Tibial nerve (tissue), 4 donors: Measurements from ENCODE around the gene NFS1. TPM values are rescaled to one million over a fixed set of nuclear protein-coding genes. Genes with fewer than 3 reads are reported as not detected.
"Not testable (repeated sequence)": the region's sequence is repeated elsewhere in the genome, so short reads cannot be mapped to it uniquely, and the experiment has no call there.

Source experiments
- DNase-seq, 2 donors: peaks; one replicate each; pipeline ENCODE4 v3.0.0-alpha.2; 2019; ENCODE audit warnings: low spot score in 2 of 2
- H3K27ac ChIP-seq, 4 donors: fragments of 200-600 bp; sonication (generic) in 3 of 4; one replicate each; pipeline ENCODE4 v1.5.1; 2017 to 2019; ENCODE audit warnings: mild to moderate bottlenecking in 1 of 4
- H3K27me3 ChIP-seq, 2 donors: fragments of 200-600 bp; sonication (generic) in 1 of 2; one replicate each; pipeline versions ENCODE4 v1.5.1 to v1.6.0; 2017 to 2019
- H3K36me3 ChIP-seq, 3 donors: fragments of 200-600 bp; sonication (generic); one replicate each; pipeline ENCODE4 v1.5.1; 2018 to 2019
- H3K4me1 ChIP-seq, 4 donors: fragments of 200-600 bp; sonication (generic) in 3 of 4; one replicate each; pipeline ENCODE4 v1.5.1; 2017 to 2019
- H3K4me3 ChIP-seq, 4 donors: fragments of 200-600 bp; sonication (generic) in 3 of 4; one replicate each; pipeline ENCODE4 v1.5.1; 2017 to 2019; ENCODE audit warnings: mild to moderate bottlenecking in 1 of 4, moderate library complexity in 1 of 4
- H3K9me3 ChIP-seq, 4 donors: fragments of 200-600 bp; sonication (generic) in 3 of 4; one replicate each; pipeline ENCODE4 v1.5.1; 2017 to 2019
- CTCF ChIP-seq, 5 experiments: fragments of 200-600 bp in 3 of 5; fragments of 450-650 bp in 2 of 5; sonication (generic) in 3 of 5; IDR thresholded peaks; one replicate each; pipeline ENCODE4 v1.5.1; 2016 to 2019; ENCODE audit warnings: antibody characterized with exemption in 5 of 5, mild to moderate bottlenecking in 3 of 5, moderate library complexity in 2 of 5
- EP300 ChIP-seq, 2 donors: sonication (generic); formaldehyde crosslinking; IDR thresholded peaks; one replicate each; pipeline ENCODE4 v1.6.1; 2017; ENCODE audit warnings: antibody characterized with exemption in 2 of 2, mild to moderate bottlenecking in 1 of 2
- POLR2A ChIP-seq, 2 donors: fragments of 450-650 bp; IDR thresholded peaks; one replicate each; pipeline ENCODE4 v1.6.1; 2017; ENCODE audit warnings: antibody characterized with exemption in 2 of 2, mild to moderate bottlenecking in 2 of 2, moderate library complexity in 2 of 2
- WGBS, 2 donors: methylation state at CpG; one replicate each; pipeline ENCODE4 v1.1.5; 2018; 5-methylcytosine and 5-hydroxymethylcytosine counted together
- total RNA-seq, 4 donors: library from RNA; depleted of rRNA; stranded (reverse); fragments of >200 nt; gene quantifications; one replicate each; pipeline ENCODE4 v1.1.0, GENCODE V29; 2016

NFS1 gene
- total RNA-seq, 4 donors from 2014 or later = 17.7 to 64.1 (median 34.5) TPM

GRCh38 chr20:35721219-35721618 lies 22.1 kb upstream of the NFS1 start:
- Histone ChIP-seq H3K27ac (no peak overlapping the region), H3K4me1 (peaks cover 0 to 24% (median 0%) of the 10 kb centered on the region in 4 donors), H3K36me3 (peaks cover 4 to 96% (median 72%) of the 10 kb centered on the region in 3 donors), H3K4me3 (no peak overlapping the region), H3K27me3 (no peaks in the 10 kb centered on the region), H3K9me3 (no peaks in the 10 kb centered on the region)
- TF ChIP-seq EP300 (IDR thresholded peaks at IDR 0.05) = no peak
- TF ChIP-seq POLR2A (IDR thresholded peaks at IDR 0.05) = no peak
- no peak for TF ChIP-seq CTCF (IDR thresholded peaks at IDR 0.05)
- WGBS, 2 donors = 86 to 89% methylated on average over 3 of the region's 3 CpGs
- no peak for DNase-seq

GRCh38 chr20:35720165-35721123 lies 21.3 kb upstream of the NFS1 start:
- peaks cover 0 to 24% (median 0%) of the 10 kb centered on the region in 4 donors for H3K4me1 ChIP-seq
- no peaks in the 10 kb centered on the region for H3K9me3 ChIP-seq
- H3K4me3 ChIP-seq = no peak overlapping the region
- H3K36me3 ChIP-seq = peaks cover 4 to 96% (median 72%) of the 10 kb centered on the region in 3 donors
- 88 to 93% methylated on average over 13 of the region's 13 CpGs for WGBS, 2 donors
- DNase-seq = no peak
- H3K27ac ChIP-seq = no peak overlapping the region
- H3K27me3 ChIP-seq = no peaks in the 10 kb centered on the region
- no peak for TF ChIP-seq POLR2A (IDR thresholded peaks at IDR 0.05)
- TF ChIP-seq CTCF (IDR thresholded peaks at IDR 0.05) = no peak
- no peak for TF ChIP-seq EP300 (IDR thresholded peaks at IDR 0.05)

GRCh38 chr20:35719717-35720116 lies 20.6 kb upstream of the NFS1 start:
- DNase-seq = no peak
- peaks cover 0 to 24% (median 0%) of the 10 kb centered on the region in 4 donors for H3K4me1 ChIP-seq
- TF ChIP-seq CTCF (IDR thresholded peaks at IDR 0.05) (no peak), POLR2A (IDR thresholded peaks at IDR 0.05) (no peak), EP300 (IDR thresholded peaks at IDR 0.05) (no peak)
- H3K27ac ChIP-seq = no peak overlapping the region
- no peak overlapping the region for H3K4me3 ChIP-seq
- peaks cover 4 to 96% (median 65%) of the 10 kb centered on the region in 3 donors for H3K36me3 ChIP-seq
- H3K9me3 ChIP-seq = no peaks in the 10 kb centered on the region
- WGBS, 2 donors = 72 to 74% methylated on average over 8 of the region's 8 CpGs
- no peaks in the 10 kb centered on the region for H3K27me3 ChIP-seq

- no peak overlapping the region for H3K27ac ChIP-seq
- peaks cover 0 to 29% (median 2%) of the 10 kb centered on the region in 4 donors for H3K4me1 ChIP-seq
- H3K4me3 ChIP-seq = no peak overlapping the region
- DNase-seq = no peak
- H3K9me3 ChIP-seq = no peaks in the 10 kb centered on the region
- H3K36me3 ChIP-seq = peaks cover 4 to 96% (median 60%) of the 10 kb centered on the region in 3 donors
- WGBS, 2 donors = 73 to 79% methylated on average over 12 of the region's 12 CpGs
- TF ChIP-seq CTCF (IDR thresholded peaks at IDR 0.05) = no peak
- H3K27me3 ChIP-seq = no peaks in the 10 kb centered on the region
Measured at GRCh38 chr20:35718972-35719635, 20.0 kb upstream of the NFS1 start.

- not testable (repeated sequence) for H3K27ac ChIP-seq, H3K9me3 ChIP-seq, H3K4me3 ChIP-seq, H3K27me3 ChIP-seq, DNase-seq
- WGBS, 2 donors = 90 to 95% methylated on average over 8 of the region's 8 CpGs
- Histone ChIP-seq H3K4me1 (peaks cover 0 to 29% (median 2%) of the 10 kb centered on the region in 4 donors), H3K36me3 (peaks cover 4 to 96% (median 54%) of the 10 kb centered on the region in 3 donors)
Measured at GRCh38 chr20:35718321-35718720, 19.2 kb upstream of the NFS1 start.
